Measurements from ENCODE around the gene SLC9A3.

DNA sequence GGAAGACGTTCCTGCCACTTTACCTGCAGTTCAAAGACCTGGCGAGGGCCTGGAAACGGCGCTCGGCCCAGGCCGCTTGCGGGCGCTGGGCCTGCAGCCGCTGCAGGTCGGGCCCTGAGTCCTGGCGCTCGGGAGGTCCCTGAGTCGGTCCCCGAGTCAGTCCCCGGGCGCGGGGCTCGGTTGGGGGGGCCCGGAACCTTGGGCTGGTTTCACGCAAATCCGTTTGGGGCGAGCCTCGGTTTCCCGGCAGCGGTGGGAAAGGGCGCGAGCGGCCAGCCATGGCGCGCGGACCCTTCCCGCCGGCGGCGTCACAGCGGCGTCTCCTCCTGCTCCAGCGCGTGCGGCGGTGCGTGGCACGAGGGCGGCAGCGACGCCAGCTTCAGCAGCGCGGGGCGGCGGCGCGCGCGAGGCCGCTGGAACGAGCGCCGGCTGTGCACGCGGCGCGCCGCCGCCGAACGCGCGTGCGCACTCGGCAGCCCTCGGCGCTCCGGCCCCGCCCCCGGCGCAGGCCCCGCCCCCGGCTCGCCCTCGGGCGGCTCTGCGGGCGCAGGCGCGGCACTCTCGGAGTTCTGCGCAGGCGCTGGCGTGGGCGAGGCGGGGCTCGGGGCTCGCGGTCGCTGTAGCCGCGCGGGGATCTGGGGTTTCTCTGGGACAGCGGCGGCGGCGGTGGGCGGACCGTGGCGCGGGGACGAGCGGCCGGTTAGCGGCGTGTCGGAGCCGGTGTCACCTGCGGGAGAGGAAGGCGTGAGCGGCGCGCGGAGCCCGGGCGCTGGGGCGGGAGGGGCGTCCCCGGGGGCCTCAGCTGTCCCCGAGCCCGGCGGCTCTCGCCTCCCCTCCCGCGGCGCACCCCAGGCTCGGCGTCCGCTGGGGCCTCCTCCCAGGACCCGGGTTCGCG lies 51.3 kb downstream of the SLC9A3 start:
- TF ChIP-seq, protein P1, sequence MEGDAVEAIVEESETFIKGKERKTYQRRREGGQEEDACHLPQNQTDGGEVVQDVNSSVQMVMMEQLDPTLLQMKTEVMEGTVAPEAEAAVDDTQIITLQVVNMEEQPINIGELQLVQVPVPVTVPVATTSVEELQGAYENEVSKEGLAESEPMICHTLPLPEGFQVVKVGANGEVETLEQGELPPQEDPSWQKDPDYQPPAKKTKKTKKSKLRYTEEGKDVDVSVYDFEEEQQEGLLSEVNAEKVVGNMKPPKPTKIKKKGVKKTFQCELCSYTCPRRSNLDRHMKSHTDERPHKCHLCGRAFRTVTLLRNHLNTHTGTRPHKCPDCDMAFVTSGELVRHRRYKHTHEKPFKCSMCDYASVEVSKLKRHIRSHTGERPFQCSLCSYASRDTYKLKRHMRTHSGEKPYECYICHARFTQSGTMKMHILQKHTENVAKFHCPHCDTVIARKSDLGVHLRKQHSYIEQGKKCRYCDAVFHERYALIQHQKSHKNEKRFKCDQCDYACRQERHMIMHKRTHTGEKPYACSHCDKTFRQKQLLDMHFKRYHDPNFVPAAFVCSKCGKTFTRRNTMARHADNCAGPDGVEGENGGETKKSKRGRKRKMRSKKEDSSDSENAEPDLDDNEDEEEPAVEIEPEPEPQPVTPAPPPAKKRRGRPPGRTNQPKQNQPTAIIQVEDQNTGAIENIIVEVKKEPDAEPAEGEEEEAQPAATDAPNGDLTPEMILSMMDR (IDR thresholded peaks at IDR 0.05), result no peak
- TF ChIP-seq POLR2A (IDR thresholded peaks at IDR 0.05), result peak; percentile 11 to 85

All from uterus (tissue), 2 donors.